HepG2 (cell line): ENCODE measurements around the gene ZBP1. TPM values are rescaled to one million over a fixed set of nuclear protein-coding genes. Genes with fewer than 3 reads are reported as not detected.

ENCODE experiments used
- ATAD3A ChIP-seq: sonication (generic); formaldehyde crosslinking; IDR thresholded peaks from 2 replicates; pipeline ENCODE4 v1.4.0; 2020; ENCODE audit warnings: missing genetic modification reagents
- HCFC1 ChIP-seq: fragments of 150-350 bp; IDR thresholded peaks from 2 replicates; pipeline ENCODE4 v1.6.1; 2014; ENCODE audit warnings: low read depth, low read length
- KDM5B ChIP-seq: sonication (generic); formaldehyde crosslinking; IDR thresholded peaks from 2 replicates; pipeline ENCODE4 v1.4.0; 2020; ENCODE audit warnings: missing genetic modification reagents, mild to moderate bottlenecking, borderline replicate concordance
- KDM6A ChIP-seq: IDR thresholded peaks from 2 replicates; pipeline ENCODE4 v1.6.1; 2016; ENCODE audit warnings: low read depth
- NFIC ChIP-seq: IDR thresholded peaks from 2 replicates; pipeline ENCODE4 v1.6.1; 2012; ENCODE audit warnings: mild to moderate bottlenecking, low read length, inconsistent platforms
- POGZ ChIP-seq: sonication (generic); formaldehyde crosslinking; IDR thresholded peaks from 2 replicates; pipeline ENCODE4 v1.4.0; 2020; ENCODE audit warnings: mild to moderate bottlenecking, missing genetic modification reagents
- PRMT3 ChIP-seq: sonication (generic); formaldehyde crosslinking; IDR thresholded peaks from 2 replicates; pipeline ENCODE4 v1.8.1; 2022; ENCODE audit warnings: low read depth, mild to moderate bottlenecking, moderate library complexity, missing genetic modification reagents, borderline replicate concordance
- SALL1 ChIP-seq: sonication (generic); formaldehyde crosslinking; IDR thresholded peaks from 2 replicates; pipeline ENCODE4 v1.8.0; 2022; ENCODE audit warnings: mild to moderate bottlenecking, missing genetic modification reagents
- SIN3A ChIP-seq: IDR thresholded peaks from 2 replicates; pipeline ENCODE4 v1.6.1; 2011; ENCODE audit warnings: low read depth, mild to moderate bottlenecking, control low read depth, low read length, borderline replicate concordance
- TSC22D2 ChIP-seq: sonication (generic); formaldehyde crosslinking; IDR thresholded peaks from 2 replicates; pipeline ENCODE4 v1.5.1; 2020; ENCODE audit warnings: missing genetic modification reagents, mild to moderate bottlenecking, borderline replicate concordance
- ZBTB46 ChIP-seq: sonication (generic); formaldehyde crosslinking; IDR thresholded peaks from 2 replicates; pipeline ENCODE4 v1.4.0; 2020; ENCODE audit warnings: mild to moderate bottlenecking, missing genetic modification reagents, borderline replicate concordance
- ZBTB7A ChIP-seq: sonication (generic); formaldehyde crosslinking; IDR thresholded peaks from 2 replicates; pipeline ENCODE4 v1.8.0; 2022; ENCODE audit warnings: mild to moderate bottlenecking, missing genetic modification reagents
- ZNF17 ChIP-seq: sonication (generic); formaldehyde crosslinking; IDR thresholded peaks from 2 replicates; pipeline ENCODE4 v1.5.0; 2020; ENCODE audit warnings: mild to moderate bottlenecking, missing genetic modification reagents
- ZNF264 ChIP-seq: sonication (generic); formaldehyde crosslinking; IDR thresholded peaks from 2 replicates; pipeline ENCODE4 v1.4.0; 2020; ENCODE audit warnings: missing genetic modification reagents
- ZNF512 ChIP-seq: sonication (generic); formaldehyde crosslinking; IDR thresholded peaks from 2 replicates; pipeline ENCODE4 v1.4.0; 2020; ENCODE audit warnings: mild to moderate bottlenecking, missing genetic modification reagents
- ZNF563 ChIP-seq: sonication (generic); formaldehyde crosslinking; IDR thresholded peaks from 2 replicates; pipeline ENCODE4 v1.8.0; 2022; ENCODE audit warnings: mild to moderate bottlenecking, moderate library complexity, missing genetic modification reagents
- ZNF792 ChIP-seq: IDR thresholded peaks from 2 replicates; pipeline ENCODE4 v1.6.1; 2016
- ZNF891 ChIP-seq: sonication (generic); formaldehyde crosslinking; IDR thresholded peaks from 2 replicates; pipeline ENCODE4 v1.5.0; 2020; ENCODE audit warnings: mild to moderate bottlenecking, missing genetic modification reagents
- ZSCAN5A ChIP-seq: sonication (generic); formaldehyde crosslinking; IDR thresholded peaks from 2 replicates; pipeline ENCODE4 v1.8.0; 2022; ENCODE audit warnings: mild to moderate bottlenecking, missing genetic modification reagents, borderline replicate concordance
- polyA plus RNA-seq, 8 experiments: library from polyadenylated mRNA; depleted of rRNA in 3 of 8; stranded (reverse) in 7 of 8; unstranded in 1 of 8; fragments of >200 nt; fragmentation: Illumina TruSeq in 4 of 8; extraction: Trizol in 4 of 8; gene quantifications; 2 replicates each; pipeline versions ENCODE4 v1.2.1 to v1.2.3, GENCODE V29; 2011 to 2016; ENCODE audit warnings: low read depth in 4 of 8, missing spikeins in 1 of 8, mixed read lengths in 1 of 8; ENCODE audit not compliant: insufficient read depth in 1 of 8
- total RNA-seq, 5 experiments: library from RNA; depleted of rRNA; stranded (reverse); fragments of >200 nt; fragmentation: Illumina TruSeq; extraction: Trizol; gene quantifications; 2 replicates each; pipeline ENCODE4 v1.2.3, GENCODE V29; 2016; ENCODE audit warnings: low read depth in 1 of 5
- TF ChIP-seq, protein P1 (sequence below): sonication (generic); formaldehyde crosslinking; IDR thresholded peaks from 2 replicates; pipeline ENCODE4 v1.8.1; 2023; ENCODE audit warnings: mild to moderate bottlenecking, missing genetic modification reagents
- TF ChIP-seq, protein P2 (sequence below): sonication (generic); formaldehyde crosslinking; IDR thresholded peaks from 2 replicates; pipeline ENCODE4 v1.8.1; 2023; ENCODE audit warnings: mild to moderate bottlenecking, missing genetic modification reagents
- TF ChIP-seq, protein P3 (sequence below): IDR thresholded peaks from 2 replicates; pipeline ENCODE4 v1.6.1; 2016; ENCODE audit warnings: control low read depth

ZBP1 gene
- total and polyA plus RNA-seq, 2 of the 13 experiments (the other 11 are each of a cell fraction or from before 2014, with no cell fraction given), result not detected

DNA sequence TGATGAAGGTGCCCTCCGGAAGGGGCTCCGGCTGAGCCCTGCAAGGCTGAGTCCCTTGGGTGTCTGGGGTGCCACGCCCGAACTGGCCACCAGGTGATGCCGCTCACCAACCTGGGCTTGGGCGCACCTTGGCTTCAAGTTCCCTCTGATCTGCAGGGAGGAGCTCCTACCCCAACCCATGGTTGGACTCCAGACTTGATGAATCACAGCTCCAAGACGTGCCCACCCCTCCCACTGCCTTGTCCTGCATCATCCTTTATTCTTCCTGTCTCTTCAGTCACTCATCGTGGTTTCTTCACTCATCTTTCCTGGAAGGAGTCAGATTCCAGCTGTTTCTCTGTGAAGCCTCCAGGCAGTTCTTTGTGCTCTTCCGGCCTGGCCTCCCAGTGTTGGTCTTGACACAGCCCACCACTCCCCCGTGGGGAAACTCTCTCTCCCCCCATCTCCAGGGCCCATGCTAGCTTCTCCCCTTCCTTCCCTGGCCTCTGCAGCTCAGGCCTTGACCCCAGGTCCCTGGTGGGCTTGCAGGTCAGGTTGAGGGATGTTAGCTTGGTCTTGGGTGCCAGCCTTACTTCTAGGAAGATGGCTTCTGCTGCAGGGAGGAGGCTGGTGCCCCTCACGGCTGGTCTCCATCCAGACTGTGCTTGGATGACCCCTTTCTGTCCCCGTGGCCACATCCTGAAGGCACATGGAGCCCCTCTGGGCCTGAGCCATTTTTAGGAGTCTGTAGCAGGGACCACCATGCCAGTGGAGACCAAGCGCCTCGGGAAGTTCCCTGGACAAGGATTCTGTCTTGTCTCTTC lies 2.6 kb upstream of the ZBP1 start (continued):
- TF ChIP-seq, protein P1, sequence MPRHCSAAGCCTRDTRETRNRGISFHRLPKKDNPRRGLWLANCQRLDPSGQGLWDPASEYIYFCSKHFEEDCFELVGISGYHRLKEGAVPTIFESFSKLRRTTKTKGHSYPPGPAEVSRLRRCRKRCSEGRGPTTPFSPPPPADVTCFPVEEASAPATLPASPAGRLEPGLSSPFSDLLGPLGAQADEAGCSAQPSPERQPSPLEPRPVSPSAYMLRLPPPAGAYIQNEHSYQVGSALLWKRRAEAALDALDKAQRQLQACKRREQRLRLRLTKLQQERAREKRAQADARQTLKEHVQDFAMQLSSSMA (CRISPR knock-in tag), result peak; percentile 60; the same call in 1 of the 2 replicates
- no peak for TF ChIP-seq KDM6A (CRISPR knock-in tag)
- no peak for TF ChIP-seq ZNF891 (CRISPR knock-in tag)
- no peak for TF ChIP-seq ZNF512
- no peak for TF ChIP-seq KDM5B (CRISPR knock-in tag)
- TF ChIP-seq ZNF563, result no peak
- TF ChIP-seq ZNF17 (CRISPR knock-in tag), result no peak
- TF ChIP-seq NFIC, result no peak
- no peak for TF ChIP-seq HCFC1
- TF ChIP-seq, protein P2, sequence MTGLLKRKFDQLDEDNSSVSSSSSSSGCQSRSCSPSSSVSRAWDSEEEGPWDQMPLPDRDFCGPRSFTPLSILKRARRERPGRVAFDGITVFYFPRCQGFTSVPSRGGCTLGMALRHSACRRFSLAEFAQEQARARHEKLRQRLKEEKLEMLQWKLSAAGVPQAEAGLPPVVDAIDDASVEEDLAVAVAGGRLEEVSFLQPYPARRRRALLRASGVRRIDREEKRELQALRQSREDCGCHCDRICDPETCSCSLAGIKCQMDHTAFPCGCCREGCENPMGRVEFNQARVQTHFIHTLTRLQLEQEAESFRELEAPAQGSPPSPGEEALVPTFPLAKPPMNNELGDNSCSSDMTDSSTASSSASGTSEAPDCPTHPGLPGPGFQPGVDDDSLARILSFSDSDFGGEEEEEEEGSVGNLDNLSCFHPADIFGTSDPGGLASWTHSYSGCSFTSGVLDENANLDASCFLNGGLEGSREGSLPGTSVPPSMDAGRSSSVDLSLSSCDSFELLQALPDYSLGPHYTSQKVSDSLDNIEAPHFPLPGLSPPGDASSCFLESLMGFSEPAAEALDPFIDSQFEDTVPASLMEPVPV (CRISPR knock-in tag), result no peak
- TF ChIP-seq ATAD3A (CRISPR knock-in tag), result no peak
- no peak for TF ChIP-seq ZSCAN5A (CRISPR knock-in tag)
- no peak for TF ChIP-seq ZBTB7A
- TF ChIP-seq ZNF792 (CRISPR knock-in tag), result no peak
- peak; percentile 26; the same call in 1 of the 2 replicates for TF ChIP-seq SALL1
- TF ChIP-seq PRMT3 (CRISPR knock-in tag), result no peak
- TF ChIP-seq ZBTB46, result no peak
- TF ChIP-seq POGZ (CRISPR knock-in tag), result no peak
- no peak for TF ChIP-seq SIN3A
- TF ChIP-seq, protein P3, sequence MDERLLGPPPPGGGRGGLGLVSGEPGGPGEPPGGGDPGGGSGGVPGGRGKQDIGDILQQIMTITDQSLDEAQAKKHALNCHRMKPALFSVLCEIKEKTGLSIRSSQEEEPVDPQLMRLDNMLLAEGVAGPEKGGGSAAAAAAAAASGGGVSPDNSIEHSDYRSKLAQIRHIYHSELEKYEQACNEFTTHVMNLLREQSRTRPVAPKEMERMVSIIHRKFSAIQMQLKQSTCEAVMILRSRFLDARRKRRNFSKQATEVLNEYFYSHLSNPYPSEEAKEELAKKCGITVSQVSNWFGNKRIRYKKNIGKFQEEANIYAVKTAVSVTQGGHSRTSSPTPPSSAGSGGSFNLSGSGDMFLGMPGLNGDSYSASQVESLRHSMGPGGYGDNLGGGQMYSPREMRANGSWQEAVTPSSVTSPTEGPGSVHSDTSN, result no peak
- no peak for TF ChIP-seq TSC22D2
- no peak for TF ChIP-seq ZNF264 (CRISPR knock-in tag)
